Endothelial cell (in vitro differentiated cells): Measurements from ENCODE around the gene SMARCC1. TPM values are rescaled to one million over a fixed set of nuclear protein-coding genes. Genes with fewer than 3 reads are reported as not detected.
A peak's percentile ranks its signal among the peaks of the same experiment; 100 is the strongest.
"Not testable (repeated sequence)": the region's sequence is repeated elsewhere in the genome, so short reads cannot be mapped to it uniquely, and the experiment has no call there.

Experiments
- DNase-seq: peaks from one replicate; pipeline ENCODE4 v3.0.0; 2021; ENCODE audit warnings: low spot score
- H3K27ac Mint-ChIP-seq: one replicate; pipeline ENCODE4 v1.8.0; 2021; ENCODE audit warnings: mixed read lengths, inconsistent platforms; ENCODE audit not compliant: unreplicated experiment
- H3K27me3 Mint-ChIP-seq: one replicate; pipeline ENCODE4 v1.8.0; 2021; ENCODE audit warnings: mild to moderate bottlenecking, moderate library complexity, mixed read lengths, inconsistent platforms; ENCODE audit not compliant: unreplicated experiment
- H3K36me3 Mint-ChIP-seq: one replicate; pipeline ENCODE4 v1.8.0; 2021; ENCODE audit warnings: mild to moderate bottlenecking, low read depth, mixed read lengths, inconsistent platforms; ENCODE audit not compliant: unreplicated experiment
- H3K4me1 Mint-ChIP-seq: one replicate; pipeline ENCODE4 v1.8.0; 2021; ENCODE audit warnings: mild to moderate bottlenecking, mixed read lengths, inconsistent platforms; ENCODE audit not compliant: unreplicated experiment
- H3K4me3 Mint-ChIP-seq: one replicate; pipeline ENCODE4 v1.8.0; 2021; ENCODE audit warnings: mild to moderate bottlenecking, mixed read lengths, inconsistent platforms; ENCODE audit not compliant: unreplicated experiment
- H3K9me3 Mint-ChIP-seq: one replicate; pipeline ENCODE4 v1.8.0; 2021; ENCODE audit warnings: mixed read lengths, inconsistent platforms; ENCODE audit not compliant: unreplicated experiment
- CTCF ChIP-seq: fragments of 200-600 bp; sonication (generic); IDR thresholded peaks from one replicate; pipeline ENCODE4 v1.5.0; 2021; ENCODE audit warnings: antibody characterized with exemption; ENCODE audit not compliant: unreplicated experiment
- total RNA-seq: library from RNA; stranded (reverse); fragmentation: NEBNext Ultra II Directional; extraction: Animal tissue kit (Norgen Biotek cat#: 25700); gene quantifications from one replicate; pipeline ENCODE4 v1.2.1, GENCODE V29; 2021; ENCODE audit not compliant: unreplicated experiment

SMARCC1 gene
- total RNA-seq, 1 donor from 2014 or later = 138 TPM

DNA sequence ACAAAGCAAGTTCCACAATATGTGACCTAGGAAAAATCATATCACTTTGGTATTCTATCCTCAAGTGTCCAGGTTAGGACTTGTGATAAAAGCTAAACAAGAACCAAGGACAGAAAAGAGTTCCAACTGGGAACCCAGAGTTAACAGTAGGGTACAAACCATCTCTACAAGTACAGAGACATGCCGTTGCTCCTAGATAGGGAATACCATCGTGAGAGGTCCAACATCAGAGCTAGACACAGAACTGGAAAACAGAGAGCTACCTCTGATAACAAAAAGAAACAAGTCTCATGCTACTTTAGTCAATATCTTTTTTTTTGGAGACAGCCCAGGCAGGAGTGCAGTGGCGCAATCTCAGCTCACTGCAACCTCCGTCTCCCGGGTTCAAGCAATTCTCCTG is 37.8 kb downstream of the SMARCC1 start:
- H3K4me3 Mint-ChIP-seq = no peak overlapping the region
- no peaks in the 10 kb centered on the region for H3K27me3 Mint-ChIP-seq
- H3K36me3 Mint-ChIP-seq = no peaks in the 10 kb centered on the region
- no peak overlapping the region for H3K27ac Mint-ChIP-seq
- no peaks in the 10 kb centered on the region for H3K9me3 Mint-ChIP-seq
- H3K4me1 Mint-ChIP-seq = no peaks in the 10 kb centered on the region
- no peak for DNase-seq
- no peak for TF ChIP-seq CTCF

- H3K36me3 Mint-ChIP-seq, H3K27ac Mint-ChIP-seq: not testable (repeated sequence)
Observed at GRCh38 chr3:47743352-47743751, 38.3 kb downstream of the SMARCC1 start.

DNA sequence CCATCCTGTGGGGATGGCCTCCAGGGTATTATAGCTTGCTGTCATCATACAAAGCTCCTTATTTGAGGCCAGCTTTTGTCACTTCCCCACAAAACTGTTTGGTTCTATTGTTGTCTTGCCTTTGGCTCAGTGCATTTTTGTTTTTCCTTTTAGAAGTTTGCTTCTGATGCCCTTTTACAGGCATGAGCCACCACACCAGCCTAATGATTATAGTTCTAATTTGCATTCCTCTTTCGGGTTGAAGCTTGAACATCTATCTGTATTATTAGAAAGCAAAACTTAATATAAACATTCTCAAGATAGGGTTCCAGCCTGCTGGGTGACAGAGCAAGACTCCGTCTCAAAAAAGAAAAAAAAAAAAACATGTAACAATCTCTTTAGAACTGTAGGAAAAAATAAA is 39.8 kb downstream of the SMARCC1 start:
- Mint-ChIP-seq H3K27ac (no peak overlapping the region), H3K4me1 (no peaks in the 10 kb centered on the region), H3K4me3 (no peak overlapping the region), H3K36me3 (no peaks in the 10 kb centered on the region), H3K27me3 (no peaks in the 10 kb centered on the region), H3K9me3 (no peaks in the 10 kb centered on the region)
- TF ChIP-seq CTCF = no peak
- DNase-seq = no peak

More at GRCh38 chr3:47743352-47743751, 38.3 kb downstream of the SMARCC1 start:
- H3K4me1 Mint-ChIP-seq, H3K27me3 Mint-ChIP-seq, H3K4me3 Mint-ChIP-seq, DNase-seq, H3K9me3 Mint-ChIP-seq: not testable (repeated sequence)

DNA sequence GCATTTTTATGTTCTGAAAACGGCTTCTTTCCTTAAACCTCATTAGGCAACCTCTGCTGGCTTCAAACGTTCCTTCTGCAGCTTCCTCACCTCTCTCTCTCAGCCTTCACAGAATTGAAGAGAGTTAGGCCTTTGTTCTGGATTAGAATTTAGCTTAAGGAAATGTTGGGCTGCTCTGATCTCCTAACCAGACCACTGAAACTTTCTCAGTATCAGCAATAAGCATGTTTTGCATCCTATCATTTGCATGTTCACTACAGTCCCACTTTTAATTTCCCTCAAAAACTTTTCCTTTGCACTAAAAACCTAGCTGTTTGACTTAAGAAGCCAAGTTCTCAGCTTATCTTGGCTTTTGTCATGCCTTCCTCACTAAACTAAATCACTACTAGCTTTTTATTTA is 49.5 kb downstream of the SMARCC1 start:
- Mint-ChIP-seq H3K36me3 (peaks cover 23% of the 10 kb centered on the region), H3K27me3 (peaks cover 2% of the 10 kb centered on the region), H3K4me3 (no peak overlapping the region), H3K9me3 (no peaks in the 10 kb centered on the region), H3K27ac (peak overlapping the region; percentile 19), H3K4me1 (no peaks in the 10 kb centered on the region)
- TF ChIP-seq CTCF = no peak
- no peak for DNase-seq

DNA sequence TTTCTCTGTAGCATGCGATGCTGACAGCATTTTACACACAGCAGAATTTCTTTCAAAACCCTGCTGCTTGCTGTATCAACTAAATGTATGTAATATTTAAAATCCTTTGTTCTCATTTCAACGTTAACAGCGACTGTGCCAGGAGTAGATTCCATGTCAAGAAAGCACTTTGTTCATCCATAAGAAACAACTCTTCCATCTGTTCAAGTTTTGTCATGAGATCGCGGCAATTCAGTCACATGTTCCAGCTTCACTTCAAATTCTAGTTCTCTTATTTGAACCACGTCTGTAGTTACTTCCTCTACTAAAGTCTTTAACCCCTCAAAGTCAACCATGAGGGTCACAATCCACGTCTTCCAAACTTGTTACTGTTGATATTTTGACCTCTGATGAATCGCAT is 50.6 kb downstream of the SMARCC1 start:
- peak overlapping the region; percentile 0 for H3K4me3 Mint-ChIP-seq
- peaks cover 23% of the 10 kb centered on the region for H3K36me3 Mint-ChIP-seq
- no peak for DNase-seq
- H3K27ac Mint-ChIP-seq = no peak overlapping the region
- H3K27me3 Mint-ChIP-seq = peaks cover 2% of the 10 kb centered on the region
- H3K4me1 Mint-ChIP-seq = no peaks in the 10 kb centered on the region
- no peaks in the 10 kb centered on the region for H3K9me3 Mint-ChIP-seq
- TF ChIP-seq CTCF = no peak

DNA sequence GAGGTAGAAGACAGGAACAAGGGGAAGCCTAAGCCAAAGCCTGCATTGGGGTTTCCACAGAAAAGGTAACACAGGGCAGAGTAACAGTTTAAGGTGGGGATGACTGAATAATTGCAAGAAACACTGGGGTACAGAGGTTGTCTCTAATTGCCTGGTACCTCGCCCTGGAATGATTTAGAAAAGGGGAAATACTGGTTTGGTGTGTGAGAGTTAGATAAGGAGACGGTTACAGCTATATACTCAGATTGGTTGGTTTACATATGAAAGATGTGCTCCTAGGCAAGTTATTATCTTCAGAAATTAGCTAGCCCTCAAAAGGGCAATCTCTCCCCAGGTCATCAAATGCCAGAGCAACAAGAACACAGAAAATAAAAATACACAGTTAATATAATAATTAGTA is 58.8 kb downstream of the SMARCC1 start:
- Mint-ChIP-seq H3K9me3 (no peaks in the 10 kb centered on the region), H3K27me3 (no peaks in the 10 kb centered on the region), H3K4me3 (peak overlapping the region; percentile 9), H3K27ac (peak overlapping the region; percentile 53), H3K36me3 (peaks cover 13% of the 10 kb centered on the region), H3K4me1 (no peaks in the 10 kb centered on the region)
- no peak for TF ChIP-seq CTCF
- DNase-seq = no peak

DNA sequence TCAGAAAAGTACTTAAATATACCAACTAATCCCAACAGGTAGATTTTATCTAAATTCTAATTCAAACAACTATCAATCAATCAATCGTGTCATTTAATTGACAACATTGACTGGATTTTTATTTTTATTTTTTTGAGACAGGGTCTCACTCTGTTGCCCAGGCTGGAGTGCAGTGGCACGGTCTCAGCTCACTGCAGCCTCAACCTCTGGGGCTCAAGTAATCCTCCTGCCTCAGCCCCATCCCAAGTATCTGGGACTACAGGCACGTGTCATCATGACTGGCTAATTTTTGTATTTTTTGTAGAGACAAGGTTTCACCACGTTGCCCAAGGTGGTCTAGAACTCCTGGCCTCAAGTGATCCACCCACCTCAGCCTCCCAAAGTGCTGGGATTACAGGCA is 64.2 kb downstream of the SMARCC1 start:
- DNase-seq, H3K27ac Mint-ChIP-seq, H3K4me3 Mint-ChIP-seq, H3K9me3 Mint-ChIP-seq, H3K27me3 Mint-ChIP-seq, H3K4me1 Mint-ChIP-seq: not testable (repeated sequence)
- H3K36me3 Mint-ChIP-seq = peaks cover 20% of the 10 kb centered on the region
